Effector memory CD8-positive, alpha-beta T cell (primary cell): ENCODE results near the gene WDR47.
"Not testable (repeated sequence)": the region's sequence is repeated elsewhere in the genome, so short reads cannot be mapped to it uniquely, and the experiment has no call there.

ENCODE experiments used
- ATAC-seq: fragments of 150-1000 bp; cut with Tn5 transposase; replicated peaks from 2 replicates; pipeline ENCODE4 v1.10.0; 2021; ENCODE audit warnings: mild to moderate bottlenecking, moderate library complexity
- DNase-seq, 3 experiments: peaks; one replicate each; pipeline ENCODE4 v3.0.0; 2021
- H3K27ac Mint-ChIP-seq, 2 donors: one replicate each; pipeline ENCODE4 v1.8.0; 2022; ENCODE audit warnings: mild to moderate bottlenecking in 2 of 2, mixed read lengths in 2 of 2, moderate library complexity in 2 of 2
- H3K27me3 Mint-ChIP-seq, 2 donors: one replicate each; pipeline ENCODE4 v1.8.0; 2022; ENCODE audit warnings: mixed read lengths in 2 of 2
- H3K36me3 Mint-ChIP-seq: one replicate; pipeline ENCODE4 v1.8.0; 2022; ENCODE audit warnings: mild to moderate bottlenecking, moderate library complexity, mixed read lengths; ENCODE audit not compliant: insufficient read depth
- H3K4me1 Mint-ChIP-seq, 2 donors: one replicate each; pipeline ENCODE4 v1.8.0; 2022; ENCODE audit warnings: low read depth in 2 of 2, mixed read lengths in 2 of 2
- H3K4me3 Mint-ChIP-seq, 2 donors: one replicate each; pipeline ENCODE4 v1.8.0; 2022; ENCODE audit warnings: mild to moderate bottlenecking in 2 of 2, mixed read lengths in 2 of 2, moderate library complexity in 2 of 2
- H3K9me3 Mint-ChIP-seq, 2 donors: one replicate each; pipeline ENCODE4 v1.8.0; 2022; ENCODE audit warnings: mixed read lengths in 2 of 2

WDR47 gene

GRCh38 chr1:109075531-109076490, 33.9 kb upstream of the WDR47 start, which contains the start of gene TAF13:
TSS of gene TAF13 (minus strand) at chr1:109076003. CDS start at chr1:109075947, 56 bp downstream.
- Mint-ChIP-seq H3K27me3 (no peaks in the 10 kb centered on the region), H3K4me3 (peak within 1 kb of the TSS; percentile 98), H3K4me1 (peaks cover 7 to 19% of the 10 kb centered on the region in 2 donors), H3K27ac (peak within 1 kb of the TSS; percentile 99 to 100), H3K36me3 (peaks cover 26% of the 10 kb centered on the region), H3K9me3 (no peaks in the 10 kb centered on the region)
- ATAC-seq = peak; percentile 99
- peak; percentile 75 to 78 (median 76) for DNase-seq

- H3K4me3 Mint-ChIP-seq = no peak overlapping the region
- H3K9me3 Mint-ChIP-seq = no peaks in the 10 kb centered on the region
- ATAC-seq (no peak), DNase-seq (no peak)
- H3K4me1 Mint-ChIP-seq = peaks cover 3 to 5% of the 10 kb centered on the region in 2 donors
- H3K36me3 Mint-ChIP-seq = peaks cover 44% of the 10 kb centered on the region
- no peaks in the 10 kb centered on the region for H3K27me3 Mint-ChIP-seq
- no peak overlapping the region for H3K27ac Mint-ChIP-seq
Observed at GRCh38 chr1:109069294-109069693, 27.4 kb upstream of the WDR47 start.

- ATAC-seq (no peak), DNase-seq (no peak)
- H3K4me3 Mint-ChIP-seq = no peak overlapping the region
- H3K4me1 Mint-ChIP-seq = peaks cover 2 to 4% of the 10 kb centered on the region in 2 donors
- H3K9me3 Mint-ChIP-seq = no peaks in the 10 kb centered on the region
- H3K36me3 Mint-ChIP-seq = peaks cover 46% of the 10 kb centered on the region
- H3K27me3 Mint-ChIP-seq = no peaks in the 10 kb centered on the region
- H3K27ac Mint-ChIP-seq = no peak overlapping the region
Observed at GRCh38 chr1:109067883-109068282, 26.0 kb upstream of the WDR47 start.

GRCh38 chr1:109065137-109065536, 23.2 kb upstream of the WDR47 start:
- Mint-ChIP-seq H3K4me3 (no peak overlapping the region), H3K27ac (peak overlapping the region in 1 of 2 donors; percentile 77), H3K4me1 (no peaks in the 10 kb centered on the region), H3K36me3 (peaks cover 35% of the 10 kb centered on the region), H3K27me3 (no peaks in the 10 kb centered on the region), H3K9me3 (no peaks in the 10 kb centered on the region)
- no peak for ATAC-seq
- no peak for DNase-seq

- Mint-ChIP-seq H3K4me1 (no peaks in the 10 kb centered on the region), H3K4me3 (no peak overlapping the region), H3K36me3 (peaks cover 34% of the 10 kb centered on the region), H3K27me3 (no peaks in the 10 kb centered on the region), H3K9me3 (no peaks in the 10 kb centered on the region), H3K27ac (no peak overlapping the region)
- ATAC-seq = no peak
- DNase-seq = no peak
Observed at GRCh38 chr1:109061183-109061582, 19.3 kb upstream of the WDR47 start.

- DNase-seq (no peak), ATAC-seq (no peak)
- H3K27ac Mint-ChIP-seq = no peak overlapping the region
- H3K27me3 Mint-ChIP-seq = no peaks in the 10 kb centered on the region
- peaks cover 31% of the 10 kb centered on the region for H3K36me3 Mint-ChIP-seq
- H3K4me3 Mint-ChIP-seq = no peak overlapping the region
- H3K9me3 Mint-ChIP-seq = no peaks in the 10 kb centered on the region
- no peaks in the 10 kb centered on the region for H3K4me1 Mint-ChIP-seq
Observed at GRCh38 chr1:109060707-109061106, 18.8 kb upstream of the WDR47 start.

GRCh38 chr1:109059026-109059425, 17.1 kb upstream of the WDR47 start:
- no peak for ATAC-seq
- Mint-ChIP-seq H3K27ac (no peak overlapping the region), H3K27me3 (no peaks in the 10 kb centered on the region), H3K4me1 (no peaks in the 10 kb centered on the region), H3K4me3 (no peak overlapping the region), H3K36me3 (peaks cover 16% of the 10 kb centered on the region), H3K9me3 (no peaks in the 10 kb centered on the region)
- DNase-seq = no peak

GRCh38 chr1:109056064-109056463, 14.2 kb upstream of the WDR47 start:
- Mint-ChIP-seq H3K27ac (no peak overlapping the region), H3K4me1 (no peaks in the 10 kb centered on the region), H3K27me3 (peaks cover 0 to 5% of the 10 kb centered on the region in 2 donors), H3K9me3 (no peaks in the 10 kb centered on the region), H3K36me3 (no peaks in the 10 kb centered on the region), H3K4me3 (no peak overlapping the region)
- ATAC-seq (no peak), DNase-seq (no peak)

GRCh38 chr1:109052145-109052544, 10.2 kb upstream of the WDR47 start:
- H3K36me3 Mint-ChIP-seq, H3K27me3 Mint-ChIP-seq, H3K27ac Mint-ChIP-seq, H3K4me1 Mint-ChIP-seq, H3K4me3 Mint-ChIP-seq, ATAC-seq, DNase-seq, H3K9me3 Mint-ChIP-seq: not testable (repeated sequence)

GRCh38 chr1:109050228-109050995, 8.5 kb upstream of the WDR47 start:
- Mint-ChIP-seq H3K36me3 (no peaks in the 10 kb centered on the region), H3K27me3 (peaks cover 0 to 5% of the 10 kb centered on the region in 2 donors), H3K4me3 (no peak overlapping the region), H3K27ac (no peak overlapping the region), H3K9me3 (no peaks in the 10 kb centered on the region), H3K4me1 (no peaks in the 10 kb centered on the region)
- DNase-seq (no peak), ATAC-seq (no peak)

GRCh38 chr1:109048335-109048734, 6.4 kb upstream of the WDR47 start:
- H3K36me3 Mint-ChIP-seq = peaks cover 1% of the 10 kb centered on the region
- peaks cover 0 to 5% of the 10 kb centered on the region in 2 donors for H3K27me3 Mint-ChIP-seq
- ATAC-seq = no peak

GRCh38 chr1:109047339-109047738, 5.4 kb upstream of the WDR47 start:
- Mint-ChIP-seq H3K9me3 (no peaks in the 10 kb centered on the region), H3K36me3 (peaks cover 2% of the 10 kb centered on the region), H3K27me3 (no peaks in the 10 kb centered on the region), H3K4me3 (no peak overlapping the region), H3K4me1 (peaks cover 2 to 4% of the 10 kb centered on the region in 2 donors), H3K27ac (no peak overlapping the region)
- ATAC-seq (no peak), DNase-seq (no peak)

More at GRCh38 chr1:109048335-109048734, 6.4 kb upstream of the WDR47 start:
- Mint-ChIP-seq H3K4me3 (no peak overlapping the region), H3K4me1 (no peaks in the 10 kb centered on the region), H3K27ac (no peak overlapping the region), H3K9me3 (no peaks in the 10 kb centered on the region)
- no peak for DNase-seq

- no peak overlapping the region for H3K4me3 Mint-ChIP-seq
- H3K27me3 Mint-ChIP-seq = no peaks in the 10 kb centered on the region
- peaks cover 2 to 5% of the 10 kb centered on the region in 2 donors for H3K4me1 Mint-ChIP-seq
- DNase-seq (no peak), ATAC-seq (no peak)
- H3K36me3 Mint-ChIP-seq = peaks cover 6% of the 10 kb centered on the region
- no peak overlapping the region for H3K27ac Mint-ChIP-seq
- H3K9me3 Mint-ChIP-seq = no peaks in the 10 kb centered on the region
Observed at GRCh38 chr1:109046671-109047070, 4.8 kb upstream of the WDR47 start.
